ENCODE results near the gene RPL23.

- no peak for TF ChIP-seq EZH2 (IDR thresholded peaks at IDR 0.05; ENCODE audit: insufficient read depth, poor library complexity, severe bottlenecking)
- TF ChIP-seq EZH2phosphoT487 (IDR thresholded peaks at IDR 0.05; ENCODE audit: insufficient read depth, low read depth), result no peak
Observed at GRCh38 chr17:38848939-38849605, 4.4 kb downstream of the RPL23 start.

Measured in GM23248 (cell line).